OCI-LY1 (cell line): ENCODE results near the gene ZBTB47.

Source experiments
- EZH2 ChIP-seq: fragments of 200-600 bp; sonication (generic), shearing (Covaris generic); IDR thresholded peaks from 2 replicates; pipeline ENCODE4 v1.8.0; 2017; ENCODE audit warnings: borderline replicate concordance, mixed run types, mild to moderate bottlenecking, antibody characterized with exemption, low read length, moderate library complexity, mixed read lengths
- TF ChIP-seq, protein P1 (sequence below): fragments of 200-600 bp; sonication (generic), shearing (Covaris generic); IDR thresholded peaks from 2 replicates; pipeline ENCODE4 v1.5.1; 2017; ENCODE audit warnings: mild to moderate bottlenecking, antibody characterized with exemption, low read length, moderate library complexity, mixed read lengths

DNA sequence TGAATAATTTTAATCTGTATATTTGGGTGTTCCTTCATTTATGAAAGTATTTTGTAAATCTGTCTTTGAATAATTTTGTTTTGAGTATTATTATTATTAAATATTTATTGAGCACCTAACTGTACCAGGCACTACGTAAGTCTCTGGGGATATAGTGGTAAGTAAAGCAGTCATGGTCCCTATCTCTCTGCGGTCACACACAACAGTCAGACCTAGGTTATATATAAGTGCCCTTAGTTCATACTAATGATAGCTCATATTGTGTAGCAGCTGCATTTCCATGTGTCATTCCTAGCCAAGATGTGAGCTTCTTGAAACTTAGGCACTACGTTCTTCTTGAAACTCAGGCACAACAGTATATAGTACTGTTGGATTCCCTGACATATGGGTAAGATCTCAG, 40.6 kb upstream of the ZBTB47 start:
- TF ChIP-seq, protein P1, sequence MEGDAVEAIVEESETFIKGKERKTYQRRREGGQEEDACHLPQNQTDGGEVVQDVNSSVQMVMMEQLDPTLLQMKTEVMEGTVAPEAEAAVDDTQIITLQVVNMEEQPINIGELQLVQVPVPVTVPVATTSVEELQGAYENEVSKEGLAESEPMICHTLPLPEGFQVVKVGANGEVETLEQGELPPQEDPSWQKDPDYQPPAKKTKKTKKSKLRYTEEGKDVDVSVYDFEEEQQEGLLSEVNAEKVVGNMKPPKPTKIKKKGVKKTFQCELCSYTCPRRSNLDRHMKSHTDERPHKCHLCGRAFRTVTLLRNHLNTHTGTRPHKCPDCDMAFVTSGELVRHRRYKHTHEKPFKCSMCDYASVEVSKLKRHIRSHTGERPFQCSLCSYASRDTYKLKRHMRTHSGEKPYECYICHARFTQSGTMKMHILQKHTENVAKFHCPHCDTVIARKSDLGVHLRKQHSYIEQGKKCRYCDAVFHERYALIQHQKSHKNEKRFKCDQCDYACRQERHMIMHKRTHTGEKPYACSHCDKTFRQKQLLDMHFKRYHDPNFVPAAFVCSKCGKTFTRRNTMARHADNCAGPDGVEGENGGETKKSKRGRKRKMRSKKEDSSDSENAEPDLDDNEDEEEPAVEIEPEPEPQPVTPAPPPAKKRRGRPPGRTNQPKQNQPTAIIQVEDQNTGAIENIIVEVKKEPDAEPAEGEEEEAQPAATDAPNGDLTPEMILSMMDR = no peak
- no peak for TF ChIP-seq EZH2
